ENCODE data around the gene TEKT3.
A peak's percentile ranks its signal among the peaks of the same experiment; 100 is the strongest.

Gene TEKT3

DNA sequence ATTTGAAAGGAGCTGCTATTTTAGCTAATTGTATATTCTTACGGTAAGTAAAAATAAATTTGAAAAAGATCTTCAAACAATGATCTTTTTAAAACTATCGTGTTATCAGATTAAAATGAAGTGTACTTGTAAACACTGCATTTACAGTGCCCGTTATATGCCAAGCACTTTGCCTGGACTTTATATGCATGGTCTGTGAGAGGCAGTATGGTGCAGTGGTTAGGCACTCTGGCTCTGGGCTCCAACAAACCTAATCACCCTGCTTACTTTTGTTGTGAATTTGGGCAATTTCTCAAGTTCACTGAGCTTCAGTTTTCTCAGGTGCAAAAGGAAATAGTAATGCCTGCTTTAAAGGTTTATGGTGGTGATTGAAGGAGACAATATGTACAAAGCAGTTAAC is 77.7 kb downstream of the TEKT3 start:
- DNase-seq = no peak

GRCh38 chr17:15263206-15263579 is 78.2 kb downstream of the TEKT3 start:
- DNase-seq = no peak

- DNase-seq = peak in 1 of 2 donors; percentile 6
Measured at GRCh38 chr17:15262291-15263205, 78.8 kb downstream of the TEKT3 start.

- DNase-seq = no peak
Measured at GRCh38 chr17:15261802-15262290, 79.6 kb downstream of the TEKT3 start.

DNA sequence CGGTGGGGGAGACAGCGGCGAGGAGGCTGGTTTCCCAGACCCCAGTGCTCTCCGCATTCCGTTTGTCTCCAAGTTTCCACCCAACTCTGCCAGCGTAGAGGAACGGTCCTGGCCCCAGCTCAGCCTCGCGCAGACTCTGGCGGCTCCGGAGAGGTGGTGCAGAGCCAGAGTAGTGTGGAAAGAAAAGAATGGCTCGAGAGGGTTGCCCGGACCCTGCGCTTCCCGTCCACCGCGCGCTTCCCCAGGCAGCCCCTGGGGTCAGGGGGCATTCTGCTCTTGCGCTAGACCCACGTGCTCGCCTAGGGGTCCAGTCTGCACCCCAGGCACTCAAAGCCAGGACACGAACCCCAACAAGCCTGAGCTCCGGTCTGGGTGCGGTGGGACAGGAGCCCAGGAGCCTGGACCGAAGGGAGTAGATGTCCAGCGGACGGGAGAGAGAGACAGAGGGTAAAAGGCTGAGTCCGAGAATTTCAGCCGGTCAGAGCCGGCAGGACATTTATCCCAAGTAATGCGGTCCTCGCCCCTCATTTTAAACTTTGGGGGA is 80.1 kb downstream of the TEKT3 start:
- DNase-seq = peak in 1 of 2 donors; percentile 10

DNA sequence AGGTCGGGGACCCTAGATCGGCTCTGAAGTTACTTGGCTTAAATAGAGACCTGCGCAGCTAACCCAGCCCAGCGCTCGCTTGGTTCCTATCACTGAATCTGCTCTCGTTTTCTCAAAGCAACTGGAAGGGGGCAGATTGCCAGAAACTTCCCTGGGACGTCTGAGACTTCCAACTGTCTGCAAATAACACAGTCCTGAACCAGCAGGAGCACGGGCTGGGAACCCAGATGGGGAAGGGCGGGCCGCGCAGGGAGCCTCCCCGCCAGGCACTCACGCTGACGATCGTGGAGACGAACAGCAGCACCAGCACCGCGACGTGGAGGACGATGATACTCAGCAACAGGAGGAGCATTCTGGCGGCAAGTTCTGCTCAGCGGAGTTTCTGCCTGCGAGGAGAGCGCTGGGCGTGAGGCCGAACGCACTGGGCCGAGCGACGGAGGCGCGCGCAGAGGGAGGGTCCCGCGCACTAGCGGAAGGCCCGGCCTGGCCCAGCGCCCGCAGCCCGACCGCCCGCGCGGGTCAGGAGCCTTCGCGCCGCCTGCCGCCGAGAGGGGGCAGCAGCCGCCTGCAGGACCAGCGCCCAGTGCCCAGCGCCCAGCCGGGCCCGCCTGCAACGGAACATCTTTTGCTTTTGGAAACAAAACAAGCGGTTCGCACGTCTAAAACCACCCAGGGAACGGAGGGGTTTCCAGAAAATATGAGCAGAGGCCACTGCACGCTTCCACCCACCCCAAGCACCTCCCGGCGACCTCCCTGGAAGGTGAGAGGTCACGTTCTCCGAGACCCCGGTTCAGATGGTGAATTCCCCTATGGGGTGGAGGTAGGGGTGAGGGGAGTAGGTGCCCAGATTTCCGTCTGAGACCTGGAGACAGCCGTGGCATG is 80.8 kb downstream of the TEKT3 start:
- DNase-seq = peak; percentile 44 to 77

DNA sequence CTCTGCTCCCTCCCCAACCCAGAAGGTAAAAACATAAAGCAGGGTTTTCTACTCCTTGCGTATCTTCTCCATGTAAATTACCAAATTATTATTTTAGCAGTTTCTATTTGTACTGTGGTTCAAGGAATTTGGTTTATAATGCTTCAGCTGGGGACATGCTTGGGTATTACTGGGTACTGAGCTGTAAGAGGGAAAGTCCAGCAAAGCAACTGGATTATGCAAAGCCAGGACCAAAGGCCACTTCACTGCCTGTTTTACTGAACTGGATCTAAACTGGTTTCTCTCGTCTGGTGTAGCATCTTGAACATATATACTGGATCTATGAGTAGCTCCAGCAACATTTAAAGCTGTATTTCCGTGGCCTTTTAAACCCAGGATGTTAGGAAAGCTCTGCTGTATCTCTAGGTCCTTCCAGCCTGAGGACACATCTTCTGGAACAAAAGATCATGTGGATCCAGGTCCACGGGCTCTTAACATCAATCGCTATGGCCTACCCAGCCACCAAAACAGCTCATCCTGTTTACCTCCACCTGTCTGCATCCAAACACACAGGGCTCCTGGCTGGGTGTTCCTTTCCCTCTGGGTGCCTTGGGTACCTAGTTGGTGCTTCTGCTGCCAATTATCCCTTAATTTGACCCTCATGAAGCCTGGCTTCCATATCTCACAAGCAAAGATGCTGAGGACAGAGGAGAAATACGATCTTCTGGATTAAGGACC is 83.4 kb downstream of the TEKT3 start:
- DNase-seq = no peak

GRCh38 chr17:15257258-15257788 is 84.1 kb downstream of the TEKT3 start:
- DNase-seq = peak; percentile 59 to 69

- no peak for DNase-seq
Measured at GRCh38 chr17:15256689-15257088, 84.7 kb downstream of the TEKT3 start.

GRCh38 chr17:15255713-15256454 is 85.5 kb downstream of the TEKT3 start:
- no peak for DNase-seq
